Liver (tissue), 9 donors: ENCODE measurements around the gene IGSF3. TPM values are rescaled to one million over a fixed set of nuclear protein-coding genes. Genes with fewer than 3 reads are reported as not detected.

Source experiments
- DNase-seq: peaks from one replicate; pipeline ENCODE4 v3.0.0-alpha.2; 2017; ENCODE audit warnings: low spot score
- H3K27ac ChIP-seq, 2 donors: one replicate each; pipeline ENCODE4 v1.7.0; 2013; ENCODE audit warnings: inconsistent platforms in 2 of 2, low read length in 2 of 2, control low read depth in 1 of 2, low read depth in 1 of 2, mild to moderate bottlenecking in 1 of 2
- H3K27me3 ChIP-seq, 4 donors: one replicate each; pipeline versions ENCODE4 v1.6.1 to v1.7.0; 2013; ENCODE audit warnings: low read length in 3 of 4, inconsistent platforms in 1 of 4, mild to moderate bottlenecking in 1 of 4, moderate library complexity in 1 of 4; ENCODE audit not compliant: control insufficient read depth in 4 of 4, insufficient read depth in 4 of 4
- H3K36me3 ChIP-seq, 4 donors: one replicate each; pipeline versions ENCODE4 v1.6.1 to v1.7.0; 2013; ENCODE audit warnings: low read length in 3 of 4, mild to moderate bottlenecking in 3 of 4, low read depth in 1 of 4, moderate library complexity in 1 of 4; ENCODE audit not compliant: control insufficient read depth in 4 of 4, insufficient read depth in 3 of 4
- H3K4me1 ChIP-seq, 4 donors: one replicate each; pipeline versions ENCODE4 v1.6.1 to v1.7.0; 2013; ENCODE audit warnings: low read length in 3 of 4, mild to moderate bottlenecking in 3 of 4, moderate library complexity in 1 of 4; ENCODE audit not compliant: control insufficient read depth in 4 of 4, insufficient read depth in 4 of 4
- H3K4me3 ChIP-seq, 3 donors: one replicate each; pipeline versions ENCODE4 v1.6.1 to v1.7.0; 2013; ENCODE audit warnings: low read length in 3 of 3, control low read depth in 1 of 3, low read depth in 1 of 3, mild to moderate bottlenecking in 1 of 3
- H3K9ac ChIP-seq, 2 donors: one replicate each; pipeline ENCODE4 v1.7.0; 2013; ENCODE audit warnings: low read length in 2 of 2, mild to moderate bottlenecking in 2 of 2, moderate library complexity in 2 of 2, control low read depth in 1 of 2, low read depth in 1 of 2
- H3K9me3 ChIP-seq, 4 donors: one replicate each; pipeline versions ENCODE4 v1.6.1 to v1.7.0; 2013; ENCODE audit warnings: low read length in 3 of 4; ENCODE audit not compliant: control insufficient read depth in 4 of 4
- EGR1 ChIP-seq, 2 donors: IDR thresholded peaks; 2 replicates each; pipeline ENCODE4 v1.6.1; 2016 to 2018; ENCODE audit warnings: antibody characterized with exemption in 2 of 2, low read depth in 2 of 2
- FOXA1 ChIP-seq: IDR thresholded peaks from 2 replicates; pipeline ENCODE4 v1.6.1; 2016; ENCODE audit warnings: antibody characterized with exemption
- FOXA2 ChIP-seq: IDR thresholded peaks from 2 replicates; pipeline ENCODE4 v1.6.1; 2016; ENCODE audit warnings: antibody characterized with exemption
- GABPA ChIP-seq, 2 donors: IDR thresholded peaks in 1 of 2; conservative IDR thresholded peaks in 1 of 2; 2 replicates each; pipeline ENCODE4 v1.6.1; 2016; ENCODE audit warnings: antibody characterized with exemption in 2 of 2, mild to moderate bottlenecking in 1 of 2, moderate library complexity in 1 of 2
- HNF4A ChIP-seq, 2 donors: conservative IDR thresholded peaks; 2 replicates each; pipeline ENCODE4 v1.6.1; 2016; ENCODE audit warnings: antibody characterized with exemption in 2 of 2, mild to moderate bottlenecking in 2 of 2
- HNF4G ChIP-seq: IDR thresholded peaks from 2 replicates; pipeline ENCODE4 v1.6.1; 2016; ENCODE audit warnings: antibody characterized with exemption
- JUND ChIP-seq, 2 donors: IDR thresholded peaks; 2 replicates each; pipeline ENCODE4 v1.6.1; 2016; ENCODE audit warnings: antibody characterized with exemption in 2 of 2
- NR2F2 ChIP-seq: IDR thresholded peaks from 2 replicates; pipeline ENCODE4 v1.6.1; 2016; ENCODE audit warnings: antibody characterized with exemption
- RAD21 ChIP-seq, 2 donors: IDR thresholded peaks; 2 replicates each; pipeline ENCODE4 v1.6.1; 2016; ENCODE audit warnings: antibody characterized with exemption in 2 of 2, mild to moderate bottlenecking in 2 of 2
- RXRA ChIP-seq, 2 donors: IDR thresholded peaks; 2 replicates each; pipeline ENCODE4 v1.6.1; 2017 to 2018; ENCODE audit warnings: antibody characterized with exemption in 2 of 2, mild to moderate bottlenecking in 1 of 2
- SP1 ChIP-seq: IDR thresholded peaks from 2 replicates; pipeline ENCODE4 v1.6.1; 2018; ENCODE audit warnings: antibody characterized with exemption, mild to moderate bottlenecking
- TAF1 ChIP-seq: conservative IDR thresholded peaks from 2 replicates; pipeline ENCODE4 v1.6.1; 2016; ENCODE audit warnings: antibody characterized with exemption, mild to moderate bottlenecking
- YY1 ChIP-seq: IDR thresholded peaks from 2 replicates; pipeline ENCODE4 v1.6.1; 2016; ENCODE audit warnings: antibody characterized with exemption, mild to moderate bottlenecking
- WGBS: extraction: QIAGEN DNeasy Blood & Tissue Kit; methylation state at CpG from one replicate; pipeline ENCODE4 v1.1.7; 2013; 5-methylcytosine and 5-hydroxymethylcytosine counted together
- polyA plus RNA-seq, 2 donors: library from polyadenylated mRNA; stranded (reverse) in 1 of 2; unstranded in 1 of 2; fragments of 200-250 nt in 1 of 2; fragments of >200 nt in 1 of 2; fragmentation: Nextera tagmentation in 1 of 2; extraction: Ambion mirVana in 1 of 2; gene quantifications; one replicate each; pipeline versions ENCODE4 v1.2.1 to v1.2.3, GENCODE V29; 2013 to 2015
- total RNA-seq, 2 donors: library from RNA; depleted of rRNA; stranded (reverse); fragments of >200 nt; gene quantifications; one replicate each; pipeline ENCODE4 v1.2.3, GENCODE V29; 2014
- TF ChIP-seq, protein P1 (sequence below): IDR thresholded peaks from 2 replicates; pipeline ENCODE4 v1.6.1; 2016; ENCODE audit warnings: antibody characterized with exemption, mild to moderate bottlenecking
- TF ChIP-seq, protein P2 (sequence below): IDR thresholded peaks from 2 replicates; pipeline ENCODE4 v1.6.1; 2016; ENCODE audit warnings: antibody characterized with exemption
- TF ChIP-seq, protein P3 (sequence below): IDR thresholded peaks from 2 replicates; pipeline ENCODE4 v1.6.1; 2016; ENCODE audit warnings: antibody characterized with exemption
- TF ChIP-seq, protein P4 (sequence below): IDR thresholded peaks from 2 replicates; pipeline ENCODE4 v1.6.1; 2016; ENCODE audit warnings: antibody characterized with exemption
- TF ChIP-seq, protein P5 (sequence below): fragments of 150-350 bp; IDR thresholded peaks from 2 replicates; pipeline ENCODE4 v1.5.1; 2017; ENCODE audit warnings: improper control_type of control experiment, low read depth, low read length; ENCODE audit not compliant: missing input control
- donor health status: healthy.
- donor health status: healthy.
- donor health status: healthy.
- donor health status: healthy.
- donor health status: healthy.

IGSF3 gene
- total and polyA plus RNA-seq, 4 donors = 0.14 to 5.4 (median 0.68) TPM

DNA sequence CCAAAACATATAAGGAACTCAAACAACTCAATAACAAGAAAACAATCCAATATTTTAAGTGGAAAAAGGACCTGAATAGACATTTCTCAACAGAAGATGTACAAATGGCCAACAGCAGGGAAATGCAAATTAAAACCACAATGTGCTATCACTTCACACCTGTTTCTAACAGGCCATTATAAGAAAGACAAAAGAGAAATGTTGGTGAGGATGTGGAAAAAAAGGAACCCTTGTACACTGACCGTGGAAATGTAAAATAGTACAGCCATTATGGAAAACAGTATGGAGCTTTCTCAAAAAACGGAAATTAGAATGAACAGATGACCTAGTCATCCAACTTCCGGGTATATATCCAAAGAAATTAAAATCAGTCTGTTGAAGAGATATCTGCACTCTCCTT, 48.9 kb upstream of the IGSF3 start:
- H3K4me1 ChIP-seq = no peaks in the 10 kb centered on the region
- no peaks in the 10 kb centered on the region for H3K27me3 ChIP-seq
- no peak overlapping the region for H3K4me3 ChIP-seq
- WGBS = 87% methylated on average over 3 of the region's 3 CpGs
- no peak overlapping the region for H3K9ac ChIP-seq
- H3K9me3 ChIP-seq = no peaks in the 10 kb centered on the region
- no peak for DNase-seq
- TF ChIP-seq, protein P1, sequence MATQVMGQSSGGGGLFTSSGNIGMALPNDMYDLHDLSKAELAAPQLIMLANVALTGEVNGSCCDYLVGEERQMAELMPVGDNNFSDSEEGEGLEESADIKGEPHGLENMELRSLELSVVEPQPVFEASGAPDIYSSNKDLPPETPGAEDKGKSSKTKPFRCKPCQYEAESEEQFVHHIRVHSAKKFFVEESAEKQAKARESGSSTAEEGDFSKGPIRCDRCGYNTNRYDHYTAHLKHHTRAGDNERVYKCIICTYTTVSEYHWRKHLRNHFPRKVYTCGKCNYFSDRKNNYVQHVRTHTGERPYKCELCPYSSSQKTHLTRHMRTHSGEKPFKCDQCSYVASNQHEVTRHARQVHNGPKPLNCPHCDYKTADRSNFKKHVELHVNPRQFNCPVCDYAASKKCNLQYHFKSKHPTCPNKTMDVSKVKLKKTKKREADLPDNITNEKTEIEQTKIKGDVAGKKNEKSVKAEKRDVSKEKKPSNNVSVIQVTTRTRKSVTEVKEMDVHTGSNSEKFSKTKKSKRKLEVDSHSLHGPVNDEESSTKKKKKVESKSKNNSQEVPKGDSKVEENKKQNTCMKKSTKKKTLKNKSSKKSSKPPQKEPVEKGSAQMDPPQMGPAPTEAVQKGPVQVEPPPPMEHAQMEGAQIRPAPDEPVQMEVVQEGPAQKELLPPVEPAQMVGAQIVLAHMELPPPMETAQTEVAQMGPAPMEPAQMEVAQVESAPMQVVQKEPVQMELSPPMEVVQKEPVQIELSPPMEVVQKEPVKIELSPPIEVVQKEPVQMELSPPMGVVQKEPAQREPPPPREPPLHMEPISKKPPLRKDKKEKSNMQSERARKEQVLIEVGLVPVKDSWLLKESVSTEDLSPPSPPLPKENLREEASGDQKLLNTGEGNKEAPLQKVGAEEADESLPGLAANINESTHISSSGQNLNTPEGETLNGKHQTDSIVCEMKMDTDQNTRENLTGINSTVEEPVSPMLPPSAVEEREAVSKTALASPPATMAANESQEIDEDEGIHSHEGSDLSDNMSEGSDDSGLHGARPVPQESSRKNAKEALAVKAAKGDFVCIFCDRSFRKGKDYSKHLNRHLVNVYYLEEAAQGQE = no peak
- TF ChIP-seq HNF4G (no peak), FOXA1 (no peak), FOXA2 (no peak), HNF4A (conservative IDR thresholded peaks at IDR 0.05) (no peak), TAF1 (no peak), RXRA (IDR thresholded peaks at IDR 0.05) (no peak), EGR1 (IDR thresholded peaks at IDR 0.05; ENCODE audit: low read depth in 2 of 2) (no peak), JUND (IDR thresholded peaks at IDR 0.05) (no peak), RAD21 (IDR thresholded peaks at IDR 0.05) (no peak), YY1 (no peak), GABPA (IDR thresholded peaks at IDR 0.05 in 1 of 2, conservative IDR thresholded peaks at IDR 0.05 in 1 of 2) (no peak), SP1 (no peak), NR2F2 (no peak)
- TF ChIP-seq, protein P2, sequence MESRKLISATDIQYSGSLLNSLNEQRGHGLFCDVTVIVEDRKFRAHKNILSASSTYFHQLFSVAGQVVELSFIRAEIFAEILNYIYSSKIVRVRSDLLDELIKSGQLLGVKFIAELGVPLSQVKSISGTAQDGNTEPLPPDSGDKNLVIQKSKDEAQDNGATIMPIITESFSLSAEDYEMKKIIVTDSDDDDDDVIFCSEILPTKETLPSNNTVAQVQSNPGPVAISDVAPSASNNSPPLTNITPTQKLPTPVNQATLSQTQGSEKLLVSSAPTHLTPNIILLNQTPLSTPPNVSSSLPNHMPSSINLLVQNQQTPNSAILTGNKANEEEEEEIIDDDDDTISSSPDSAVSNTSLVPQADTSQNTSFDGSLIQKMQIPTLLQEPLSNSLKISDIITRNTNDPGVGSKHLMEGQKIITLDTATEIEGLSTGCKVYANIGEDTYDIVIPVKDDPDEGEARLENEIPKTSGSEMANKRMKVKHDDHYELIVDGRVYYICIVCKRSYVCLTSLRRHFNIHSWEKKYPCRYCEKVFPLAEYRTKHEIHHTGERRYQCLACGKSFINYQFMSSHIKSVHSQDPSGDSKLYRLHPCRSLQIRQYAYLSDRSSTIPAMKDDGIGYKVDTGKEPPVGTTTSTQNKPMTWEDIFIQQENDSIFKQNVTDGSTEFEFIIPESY = no peak
- TF ChIP-seq, protein P3, sequence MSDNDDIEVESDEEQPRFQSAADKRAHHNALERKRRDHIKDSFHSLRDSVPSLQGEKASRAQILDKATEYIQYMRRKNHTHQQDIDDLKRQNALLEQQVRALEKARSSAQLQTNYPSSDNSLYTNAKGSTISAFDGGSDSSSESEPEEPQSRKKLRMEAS = no peak
- TF ChIP-seq, protein P4, sequence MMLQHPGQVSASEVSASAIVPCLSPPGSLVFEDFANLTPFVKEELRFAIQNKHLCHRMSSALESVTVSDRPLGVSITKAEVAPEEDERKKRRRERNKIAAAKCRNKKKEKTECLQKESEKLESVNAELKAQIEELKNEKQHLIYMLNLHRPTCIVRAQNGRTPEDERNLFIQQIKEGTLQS = no peak
- H3K27ac ChIP-seq = no peak overlapping the region
- no peaks in the 10 kb centered on the region for H3K36me3 ChIP-seq

DNA sequence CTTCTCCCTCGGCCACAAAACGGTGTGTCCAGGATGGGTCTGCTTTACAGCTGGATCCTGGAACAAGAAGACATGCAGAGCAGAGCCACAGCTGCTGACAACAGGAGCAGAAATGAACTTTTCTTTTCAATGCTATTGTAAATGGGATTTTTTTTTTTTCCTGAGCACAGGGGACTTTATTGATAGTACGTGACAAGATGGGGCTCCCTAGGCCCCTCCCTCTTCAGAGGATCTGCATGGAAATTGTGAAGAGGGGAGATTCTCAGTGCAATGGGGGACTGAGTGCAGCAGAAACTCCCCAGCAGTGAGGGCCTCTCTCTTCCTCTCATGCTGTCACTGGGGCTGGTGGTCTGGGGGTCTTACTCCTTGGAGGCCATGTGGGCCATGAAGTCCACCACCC, 45.9 kb upstream of the IGSF3 start:
- DNase-seq = no peak
- H3K9me3 ChIP-seq = no peaks in the 10 kb centered on the region
- no peaks in the 10 kb centered on the region for H3K27me3 ChIP-seq
- H3K4me3 ChIP-seq = no peak overlapping the region
- 94% methylated on average over 3 of the region's 3 CpGs for WGBS
- H3K9ac ChIP-seq = no peak overlapping the region
- TF ChIP-seq FOXA2 (no peak), TAF1 (no peak), RAD21 (IDR thresholded peaks at IDR 0.05) (no peak), SP1 (no peak), EGR1 (IDR thresholded peaks at IDR 0.05; ENCODE audit: low read depth in 2 of 2) (no peak), YY1 (no peak), GABPA (IDR thresholded peaks at IDR 0.05 in 1 of 2, conservative IDR thresholded peaks at IDR 0.05 in 1 of 2) (no peak)
- TF ChIP-seq, protein P1 = no peak
- TF ChIP-seq, protein P5, sequence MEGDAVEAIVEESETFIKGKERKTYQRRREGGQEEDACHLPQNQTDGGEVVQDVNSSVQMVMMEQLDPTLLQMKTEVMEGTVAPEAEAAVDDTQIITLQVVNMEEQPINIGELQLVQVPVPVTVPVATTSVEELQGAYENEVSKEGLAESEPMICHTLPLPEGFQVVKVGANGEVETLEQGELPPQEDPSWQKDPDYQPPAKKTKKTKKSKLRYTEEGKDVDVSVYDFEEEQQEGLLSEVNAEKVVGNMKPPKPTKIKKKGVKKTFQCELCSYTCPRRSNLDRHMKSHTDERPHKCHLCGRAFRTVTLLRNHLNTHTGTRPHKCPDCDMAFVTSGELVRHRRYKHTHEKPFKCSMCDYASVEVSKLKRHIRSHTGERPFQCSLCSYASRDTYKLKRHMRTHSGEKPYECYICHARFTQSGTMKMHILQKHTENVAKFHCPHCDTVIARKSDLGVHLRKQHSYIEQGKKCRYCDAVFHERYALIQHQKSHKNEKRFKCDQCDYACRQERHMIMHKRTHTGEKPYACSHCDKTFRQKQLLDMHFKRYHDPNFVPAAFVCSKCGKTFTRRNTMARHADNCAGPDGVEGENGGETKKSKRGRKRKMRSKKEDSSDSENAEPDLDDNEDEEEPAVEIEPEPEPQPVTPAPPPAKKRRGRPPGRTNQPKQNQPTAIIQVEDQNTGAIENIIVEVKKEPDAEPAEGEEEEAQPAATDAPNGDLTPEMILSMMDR = no peak
- no peak overlapping the region for H3K27ac ChIP-seq
- H3K36me3 ChIP-seq = no peaks in the 10 kb centered on the region
- H3K4me1 ChIP-seq = no peaks in the 10 kb centered on the region
